T-helper 2 cell treated with Interferon-gamma antibody and Interleukin-4, amounts not matched to agents 5 μg/mL and 100 μg/mL, for 36 hours (primary cell): ENCODE measurements around the gene NUDT22.

Source experiments
- DNase-seq: peaks from one replicate; pipeline ENCODE4 v3.0.0; 2021; ENCODE audit warnings: low spot score
- H3K27ac Mint-ChIP-seq: one replicate; pipeline ENCODE4 v1.8.0; 2021; ENCODE audit warnings: mild to moderate bottlenecking, mixed read lengths
- H3K27me3 Mint-ChIP-seq: one replicate; pipeline ENCODE4 v1.8.0; 2021; ENCODE audit warnings: low read depth, mixed read lengths
- H3K36me3 Mint-ChIP-seq: one replicate; pipeline ENCODE4 v1.8.0; 2021; ENCODE audit warnings: low read depth, mixed read lengths
- H3K4me1 Mint-ChIP-seq: one replicate; pipeline ENCODE4 v1.8.0; 2021; ENCODE audit warnings: low read depth, mixed read lengths
- H3K4me3 Mint-ChIP-seq: one replicate; pipeline ENCODE4 v1.8.0; 2022; ENCODE audit warnings: mild to moderate bottlenecking, moderate library complexity, mixed read lengths
- H3K9me3 Mint-ChIP-seq: one replicate; pipeline ENCODE4 v1.8.0; 2021; ENCODE audit warnings: mixed read lengths

NUDT22 gene

DNA sequence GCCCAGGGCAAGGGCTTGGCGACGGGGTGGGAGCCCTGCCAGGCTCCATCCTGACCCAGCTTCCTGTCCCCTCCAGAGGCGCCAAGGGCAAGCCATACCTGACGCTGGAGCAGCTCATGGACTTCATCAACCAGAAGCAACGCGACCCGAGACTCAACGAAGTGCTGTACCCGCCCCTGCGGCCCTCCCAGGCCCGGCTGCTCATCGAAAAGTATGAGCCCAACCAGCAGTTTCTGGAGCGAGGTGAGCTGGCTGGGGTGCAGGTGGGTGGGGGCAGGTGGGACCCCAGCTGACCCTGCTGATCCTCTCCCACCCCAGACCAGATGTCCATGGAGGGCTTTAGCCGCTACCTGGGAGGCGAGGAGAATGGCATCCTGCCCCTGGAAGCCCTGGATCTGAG, 30.2 kb downstream of the NUDT22 start:
- peaks cover 14% of the 10 kb centered on the region for H3K36me3 Mint-ChIP-seq
- no peak overlapping the region for H3K27ac Mint-ChIP-seq
- H3K9me3 Mint-ChIP-seq, result no peaks in the 10 kb centered on the region

DNA sequence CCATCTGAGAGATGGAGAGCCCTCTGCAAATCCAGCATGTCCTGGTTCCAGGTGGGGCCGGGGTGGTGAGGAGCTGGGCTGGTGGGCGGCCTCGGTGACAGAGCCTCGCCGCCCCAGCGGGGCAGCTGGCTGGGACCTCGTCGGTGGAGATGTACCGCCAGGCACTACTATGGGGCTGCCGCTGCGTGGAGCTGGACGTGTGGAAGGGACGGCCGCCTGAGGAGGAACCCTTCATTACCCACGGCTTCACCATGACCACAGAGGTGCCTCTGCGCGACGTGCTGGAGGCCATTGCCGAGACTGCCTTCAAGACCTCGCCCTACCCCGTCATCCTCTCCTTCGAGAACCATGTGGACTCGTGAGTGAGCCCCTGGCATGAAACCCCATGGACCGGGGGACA, 32.3 kb downstream of the NUDT22 start:
- Mint-ChIP-seq H3K27ac (no peak overlapping the region), H3K36me3 (peaks cover 19% of the 10 kb centered on the region), H3K27me3 (no peaks in the 10 kb centered on the region), H3K4me3 (no peak overlapping the region), H3K4me1 (peaks cover 3% of the 10 kb centered on the region), H3K9me3 (no peaks in the 10 kb centered on the region)
- DNase-seq, result no peak

More for the DNA sequence above, 30.2 kb downstream of the NUDT22 start:
- no peak for DNase-seq
- Mint-ChIP-seq H3K4me3 (no peak overlapping the region), H3K27me3 (no peaks in the 10 kb centered on the region), H3K4me1 (peaks cover 11% of the 10 kb centered on the region)

DNA sequence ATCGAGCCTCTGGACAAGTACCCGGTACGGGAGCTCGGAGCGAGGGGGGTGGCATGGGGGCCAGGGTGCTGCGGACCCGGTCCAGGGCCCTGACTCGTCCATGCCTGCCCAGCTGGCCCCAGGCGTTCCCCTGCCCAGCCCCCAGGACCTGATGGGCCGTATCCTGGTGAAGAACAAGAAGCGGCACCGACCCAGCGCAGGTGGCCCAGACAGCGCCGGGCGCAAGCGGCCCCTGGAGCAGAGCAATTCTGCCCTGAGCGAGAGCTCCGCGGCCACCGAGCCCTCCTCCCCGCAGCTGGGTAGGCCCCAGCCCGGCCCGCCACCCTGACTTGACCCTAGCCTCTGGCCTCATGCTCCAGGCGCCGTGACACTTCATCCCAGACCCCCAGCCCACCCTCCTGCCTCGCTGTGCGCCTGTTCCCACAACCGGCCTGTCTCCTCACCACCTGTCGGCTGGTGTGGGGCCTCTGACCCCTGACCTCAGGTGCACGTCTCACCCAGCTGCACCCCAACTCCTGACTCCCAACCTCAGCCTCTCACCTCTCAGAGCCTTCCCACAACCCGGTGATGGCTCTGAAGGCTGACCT, 33.0 kb downstream of the NUDT22 start:
- Mint-ChIP-seq H3K27ac (no peak overlapping the region), H3K4me3 (no peak overlapping the region), H3K27me3 (no peaks in the 10 kb centered on the region), H3K9me3 (no peaks in the 10 kb centered on the region), H3K36me3 (peaks cover 19% of the 10 kb centered on the region), H3K4me1 (peaks cover 2% of the 10 kb centered on the region)
- DNase-seq, result no peak

DNA sequence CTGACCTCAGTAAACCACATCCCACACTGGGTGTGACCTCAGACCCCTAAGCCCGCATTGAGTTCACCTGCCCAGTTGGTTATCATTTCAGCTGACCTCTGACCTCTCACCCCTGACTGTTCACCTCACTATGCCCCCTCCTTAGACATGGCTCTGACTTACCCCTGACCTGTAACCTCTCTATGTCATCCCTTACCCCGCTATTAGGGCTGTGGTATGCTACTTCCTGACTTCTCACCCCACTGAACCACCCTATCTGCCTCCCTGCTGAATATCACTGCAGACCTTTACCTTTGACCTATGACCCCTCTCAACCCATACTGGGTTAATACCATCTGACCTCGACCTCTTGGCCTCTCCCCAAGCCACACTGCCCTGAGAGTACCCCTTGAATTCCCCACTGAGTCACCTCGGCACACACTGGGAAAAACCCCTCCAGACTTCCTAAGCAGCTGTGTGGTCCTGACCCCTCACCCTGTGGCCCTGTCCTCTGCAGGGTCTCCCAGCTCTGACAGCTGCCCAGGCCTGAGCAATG, 33.5 kb downstream of the NUDT22 start:
- peaks cover 19% of the 10 kb centered on the region for H3K36me3 Mint-ChIP-seq
- no peak overlapping the region for H3K4me3 Mint-ChIP-seq
- H3K27me3 Mint-ChIP-seq, result no peaks in the 10 kb centered on the region
- DNase-seq, result no peak
- H3K4me1 Mint-ChIP-seq, result peaks cover 2% of the 10 kb centered on the region
- H3K27ac Mint-ChIP-seq, result no peak overlapping the region
- H3K9me3 Mint-ChIP-seq, result no peaks in the 10 kb centered on the region

DNA sequence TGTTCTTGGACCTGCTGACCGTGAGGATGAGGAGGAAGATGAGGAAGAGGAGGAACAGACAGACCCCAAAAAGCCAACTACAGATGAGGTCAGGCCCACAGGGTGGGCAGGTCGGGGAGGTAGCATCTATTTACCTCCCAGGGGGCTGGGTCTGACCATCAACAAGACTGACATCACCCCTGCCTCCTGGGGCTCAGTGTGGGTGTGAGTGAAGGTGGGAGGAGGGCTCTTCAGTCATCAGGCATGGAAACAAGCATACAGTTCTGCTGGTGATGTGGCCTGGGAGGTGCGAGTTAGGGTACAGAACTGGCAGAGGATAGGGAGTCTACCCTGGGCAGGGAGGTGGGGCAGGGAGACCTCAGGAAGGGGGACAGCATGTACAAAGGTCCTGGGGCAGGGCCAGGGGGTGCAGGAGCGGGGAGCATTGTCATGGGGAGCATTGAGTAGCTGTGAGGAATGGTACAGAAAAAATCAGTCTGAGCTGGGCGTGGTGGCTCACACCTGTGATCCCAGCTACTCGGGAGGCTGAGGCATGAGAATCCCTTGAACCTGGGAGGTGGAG, 34.2 kb downstream of the NUDT22 start:
- Mint-ChIP-seq H3K4me1 (peaks cover 2% of the 10 kb centered on the region), H3K36me3 (peaks cover 19% of the 10 kb centered on the region), H3K27me3 (no peaks in the 10 kb centered on the region), H3K27ac (no peak overlapping the region), H3K9me3 (no peaks in the 10 kb centered on the region), H3K4me3 (no peak overlapping the region)
- no peak for DNase-seq

DNA sequence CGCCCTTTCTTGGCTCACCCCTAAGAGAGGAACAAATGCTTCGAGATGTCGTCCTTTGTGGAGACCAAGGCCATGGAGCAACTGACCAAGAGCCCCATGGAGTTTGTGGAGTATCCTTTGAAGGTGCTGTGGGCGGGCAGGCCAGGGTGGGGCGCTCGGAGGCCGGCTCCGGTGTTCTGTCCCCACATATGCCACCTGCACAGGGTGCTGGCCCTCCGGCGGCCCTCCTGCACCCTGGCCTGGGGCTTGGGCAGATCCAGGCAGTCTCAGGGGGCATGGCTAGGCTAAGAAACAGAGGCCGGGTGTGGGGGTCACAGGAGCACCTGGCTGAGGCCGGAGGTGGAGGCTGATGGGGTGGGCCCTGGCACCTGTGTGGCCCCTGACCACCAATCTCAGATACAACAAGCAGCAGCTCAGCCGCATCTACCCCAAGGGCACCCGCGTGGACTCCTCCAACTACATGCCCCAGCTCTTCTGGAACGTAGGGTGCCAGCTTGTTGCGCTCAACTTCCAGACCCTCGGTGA, 35.5 kb downstream of the NUDT22 start:
- Mint-ChIP-seq H3K9me3 (no peaks in the 10 kb centered on the region), H3K36me3 (peaks cover 21% of the 10 kb centered on the region), H3K4me3 (no peak overlapping the region), H3K27me3 (no peaks in the 10 kb centered on the region), H3K27ac (no peak overlapping the region), H3K4me1 (peaks cover 2% of the 10 kb centered on the region)
- no peak for DNase-seq

DNA sequence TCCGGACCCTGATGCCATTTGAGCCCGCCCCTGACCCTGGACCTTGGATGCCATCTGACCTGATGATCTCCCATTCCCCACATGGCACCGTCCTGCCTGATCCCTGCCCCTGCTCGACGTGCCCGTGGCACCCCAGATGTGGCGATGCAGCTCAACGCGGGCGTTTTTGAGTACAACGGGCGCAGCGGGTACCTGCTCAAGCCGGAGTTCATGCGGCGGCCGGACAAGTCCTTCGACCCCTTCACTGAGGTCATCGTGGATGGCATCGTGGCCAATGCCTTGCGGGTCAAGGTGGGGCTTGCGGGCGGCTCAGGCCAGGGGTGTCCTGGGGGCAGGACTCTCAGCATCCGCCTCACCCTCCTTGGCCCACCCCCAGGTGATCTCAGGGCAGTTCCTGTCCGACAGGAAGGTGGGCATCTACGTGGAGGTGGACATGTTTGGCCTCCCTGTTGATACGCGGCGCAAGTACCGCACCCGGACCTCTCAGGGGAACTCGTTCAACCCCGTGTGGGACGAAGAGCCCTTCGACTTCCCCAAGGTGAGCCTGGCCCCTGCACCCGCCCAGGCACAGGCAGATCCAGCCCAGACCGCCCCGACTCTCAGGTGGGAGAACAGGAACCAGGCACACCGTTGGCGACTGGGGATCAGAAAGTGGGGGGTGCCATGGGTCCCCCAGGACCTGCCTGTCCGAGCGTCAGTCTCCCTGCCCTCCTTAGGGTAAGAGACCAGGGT, 36.4 kb downstream of the NUDT22 start:
- DNase-seq, result no peak
- Mint-ChIP-seq H3K27ac (no peak overlapping the region), H3K36me3 (peaks cover 21% of the 10 kb centered on the region), H3K4me1 (peaks cover 2% of the 10 kb centered on the region), H3K27me3 (no peaks in the 10 kb centered on the region), H3K9me3 (no peaks in the 10 kb centered on the region), H3K4me3 (no peak overlapping the region)

DNA sequence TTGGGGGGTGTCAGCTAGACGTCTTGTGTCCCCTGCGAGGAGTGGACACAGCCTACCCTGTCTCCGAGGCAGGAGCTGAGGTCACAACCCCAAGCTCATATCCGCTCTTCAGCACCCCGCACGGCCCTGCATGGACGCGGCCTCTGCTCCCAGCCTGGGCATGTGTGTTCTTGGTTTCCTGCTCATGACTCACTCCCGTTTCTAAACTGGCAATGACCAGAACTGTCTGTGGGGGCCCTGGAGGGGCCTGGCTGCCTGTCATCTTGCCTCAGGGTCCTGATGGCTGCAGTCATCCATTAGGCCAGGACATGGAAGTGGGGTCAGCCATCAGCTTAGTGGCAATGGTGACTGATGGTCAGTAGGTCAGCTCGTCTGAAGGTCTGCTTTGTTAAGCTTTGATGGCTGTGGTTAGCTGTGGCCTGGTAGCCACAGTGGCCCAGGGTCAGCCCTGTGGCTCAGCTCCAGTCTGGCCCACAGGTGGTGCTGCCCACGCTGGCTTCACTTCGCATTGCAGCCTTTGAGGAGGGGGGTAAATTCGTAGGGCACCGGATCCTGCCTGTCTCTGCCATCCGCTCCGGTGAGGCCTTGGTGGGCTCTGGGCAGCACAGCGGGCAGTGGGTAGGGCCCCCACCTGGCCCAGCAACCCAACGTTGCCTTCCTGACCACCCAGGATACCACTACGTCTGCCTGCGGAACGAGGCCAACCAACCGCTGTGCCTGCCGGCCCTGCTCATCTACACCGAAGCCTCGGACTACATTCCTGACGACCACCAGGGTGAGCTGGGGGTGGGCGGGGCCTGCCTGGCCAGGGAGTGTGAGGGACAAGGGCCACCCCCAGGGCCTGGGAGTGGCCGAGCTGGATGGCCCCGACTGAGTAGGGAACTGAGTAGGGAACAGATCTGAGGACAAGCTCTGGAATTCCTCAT, 37.2 kb downstream of the NUDT22 start:
- H3K9me3 Mint-ChIP-seq, result no peaks in the 10 kb centered on the region
- no peak for DNase-seq
- H3K27me3 Mint-ChIP-seq, result no peaks in the 10 kb centered on the region
- H3K27ac Mint-ChIP-seq, result no peak overlapping the region
- H3K4me3 Mint-ChIP-seq, result no peak overlapping the region
- H3K4me1 Mint-ChIP-seq, result peaks cover 9% of the 10 kb centered on the region
- H3K36me3 Mint-ChIP-seq, result peaks cover 21% of the 10 kb centered on the region

DNA sequence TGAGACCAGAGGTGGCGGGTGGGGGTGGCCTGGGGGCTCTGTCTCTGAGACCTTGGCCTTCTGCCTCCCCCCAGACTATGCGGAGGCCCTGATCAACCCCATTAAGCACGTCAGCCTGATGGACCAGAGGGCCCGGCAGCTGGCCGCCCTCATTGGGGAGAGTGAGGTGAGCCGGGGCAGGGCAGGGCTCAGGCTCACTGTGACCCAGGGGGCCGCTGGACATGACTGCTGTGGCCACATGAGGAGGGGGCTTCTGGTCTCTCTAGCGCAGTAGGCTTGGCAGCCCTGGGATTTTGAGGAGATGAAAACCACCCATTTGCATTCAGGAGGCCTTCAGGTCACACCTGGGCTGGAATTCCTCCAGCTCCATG, 37.9 kb downstream of the NUDT22 start:
- H3K27me3 Mint-ChIP-seq, result no peaks in the 10 kb centered on the region
- H3K27ac Mint-ChIP-seq, result no peak overlapping the region
- peaks cover 13% of the 10 kb centered on the region for H3K4me1 Mint-ChIP-seq
- no peak for DNase-seq
- no peaks in the 10 kb centered on the region for H3K9me3 Mint-ChIP-seq
- H3K4me3 Mint-ChIP-seq, result no peak overlapping the region
- peaks cover 19% of the 10 kb centered on the region for H3K36me3 Mint-ChIP-seq

DNA sequence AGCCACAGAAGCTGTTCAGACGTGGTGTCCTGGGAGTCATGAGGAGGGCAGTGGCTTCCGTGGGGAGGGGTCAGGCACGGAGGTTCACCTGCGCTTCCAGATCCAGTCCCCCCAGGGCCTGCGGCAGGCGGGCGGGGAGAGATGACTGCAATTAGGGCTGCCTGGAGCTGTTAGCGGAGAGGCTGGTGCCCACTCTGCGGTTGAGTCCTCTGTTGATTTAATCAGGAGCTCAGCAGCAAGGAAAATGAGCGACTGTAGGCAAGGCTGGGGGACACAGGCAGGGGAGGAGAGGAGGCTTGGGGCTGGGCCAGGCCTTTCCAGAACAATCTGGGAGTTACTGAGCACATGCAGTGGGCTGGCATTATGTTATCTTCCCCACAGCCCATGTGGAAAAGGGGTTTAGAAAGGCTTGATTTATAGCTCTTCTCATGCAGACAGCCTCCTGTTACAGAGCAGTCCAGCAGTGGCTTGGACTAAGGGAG, 38.3 kb downstream of the NUDT22 start:
- Mint-ChIP-seq H3K27ac (no peak overlapping the region), H3K27me3 (no peaks in the 10 kb centered on the region), H3K9me3 (no peaks in the 10 kb centered on the region), H3K36me3 (peaks cover 18% of the 10 kb centered on the region), H3K4me3 (no peak overlapping the region), H3K4me1 (peaks cover 14% of the 10 kb centered on the region)
- no peak for DNase-seq

DNA sequence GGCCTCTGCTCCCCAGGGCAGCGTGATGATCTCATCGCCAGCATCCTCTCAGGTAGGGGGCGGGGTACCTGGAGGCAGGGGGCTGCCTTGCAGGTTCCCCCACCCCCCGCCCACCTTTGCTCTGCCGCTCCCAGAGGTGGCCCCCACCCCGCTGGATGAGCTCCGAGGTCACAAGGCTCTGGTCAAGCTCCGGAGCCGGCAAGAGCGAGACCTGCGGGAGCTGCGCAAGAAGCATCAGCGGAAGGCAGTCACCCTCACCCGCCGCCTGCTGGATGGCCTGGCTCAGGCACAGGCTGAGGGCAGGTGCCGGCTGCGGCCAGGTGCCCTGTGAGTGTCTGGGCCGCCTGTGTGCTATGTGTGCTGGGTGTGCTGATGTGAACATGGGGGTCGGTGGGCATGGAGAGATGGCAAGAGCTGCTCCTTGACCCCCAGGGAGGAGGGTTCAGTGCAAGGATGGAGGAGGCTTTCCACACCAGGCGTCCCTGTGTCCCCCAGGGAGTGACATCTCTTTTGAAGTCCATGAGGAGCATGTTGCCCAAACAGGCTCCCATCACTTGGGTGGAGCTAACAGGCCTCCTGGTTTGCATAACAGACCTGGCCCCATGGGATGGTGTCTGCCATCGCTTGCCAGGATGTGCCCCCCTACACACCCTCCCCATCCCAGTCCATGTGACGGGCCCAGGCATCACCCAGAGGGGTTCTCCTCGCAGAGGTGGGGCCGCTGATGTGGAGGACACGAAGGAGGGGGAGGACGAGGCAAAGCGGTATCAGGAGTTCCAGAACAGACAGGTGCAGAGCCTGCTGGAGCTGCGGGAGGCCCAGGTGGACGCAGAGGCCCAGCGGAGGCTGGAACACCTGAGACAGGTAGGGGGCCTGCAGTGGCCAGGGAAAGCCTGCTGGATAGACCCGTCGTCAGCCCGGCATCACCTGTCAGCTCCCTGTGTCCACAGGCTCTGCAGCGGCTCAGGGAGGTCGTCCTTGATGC, 39.4 kb downstream of the NUDT22 start:
- Mint-ChIP-seq H3K4me3 (no peak overlapping the region), H3K9me3 (no peaks in the 10 kb centered on the region), H3K27me3 (no peaks in the 10 kb centered on the region), H3K27ac (no peak overlapping the region), H3K4me1 (peaks cover 18% of the 10 kb centered on the region), H3K36me3 (peaks cover 13% of the 10 kb centered on the region)
- DNase-seq, result no peak

DNA sequence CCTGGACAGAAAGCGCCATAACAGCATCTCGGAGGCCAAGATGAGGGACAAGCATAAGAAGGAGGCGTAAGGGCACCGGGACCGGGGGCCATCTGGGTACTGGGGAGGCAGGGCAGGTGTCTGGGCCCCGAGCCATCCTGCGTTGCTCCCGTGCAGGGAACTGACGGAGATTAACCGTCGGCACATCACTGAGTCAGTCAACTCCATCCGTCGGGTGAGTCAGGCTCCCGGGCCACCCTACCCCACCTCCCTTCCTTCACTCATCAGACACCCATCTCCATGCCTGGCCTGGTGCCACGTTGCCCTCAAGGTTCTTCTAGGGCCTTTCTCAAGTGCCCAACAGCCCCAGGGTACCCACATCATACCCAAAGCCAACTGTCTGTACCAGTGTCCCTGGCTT, 40.3 kb downstream of the NUDT22 start:
- no peak for DNase-seq
- H3K4me3 Mint-ChIP-seq, result no peak overlapping the region
- H3K27me3 Mint-ChIP-seq, result no peaks in the 10 kb centered on the region
- H3K9me3 Mint-ChIP-seq, result no peaks in the 10 kb centered on the region
- H3K36me3 Mint-ChIP-seq, result peaks cover 13% of the 10 kb centered on the region
- H3K27ac Mint-ChIP-seq, result no peak overlapping the region
- peaks cover 18% of the 10 kb centered on the region for H3K4me1 Mint-ChIP-seq
